ENCODE measurements around the gene INPP4B.

Gene INPP4B

DNA sequence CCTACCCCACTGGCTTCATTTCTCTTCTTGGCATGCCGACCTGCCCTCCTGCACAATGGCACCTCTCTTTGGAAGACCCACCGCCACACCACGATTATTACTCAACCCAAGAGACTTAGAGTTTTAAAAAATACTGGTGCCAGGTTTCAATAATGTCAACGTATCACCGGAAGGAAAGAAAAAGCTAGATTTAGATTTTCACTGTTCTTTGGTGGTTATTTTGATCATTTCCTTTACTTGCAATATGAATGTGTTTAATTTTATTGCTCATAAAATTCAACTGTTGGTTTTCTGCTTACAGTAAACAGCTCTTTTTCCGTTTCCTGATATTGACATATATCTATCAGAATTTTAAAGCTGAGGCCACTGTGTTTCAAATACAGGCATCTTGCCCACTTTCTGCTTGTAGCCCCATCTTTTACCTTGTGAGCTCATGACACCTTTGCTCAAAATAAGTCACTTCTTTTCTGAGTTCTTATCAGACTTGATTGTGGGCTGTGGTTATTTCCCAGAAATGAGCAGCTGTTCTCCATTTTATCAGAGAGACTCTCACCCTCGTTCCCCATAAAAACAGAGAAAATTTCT lies 439.1 kb downstream of the INPP4B start:
- TF ChIP-seq EZH2phosphoT487 (IDR thresholded peaks at IDR 0.05; ENCODE audit: low read depth) = no peak
- TF ChIP-seq, protein P1, sequence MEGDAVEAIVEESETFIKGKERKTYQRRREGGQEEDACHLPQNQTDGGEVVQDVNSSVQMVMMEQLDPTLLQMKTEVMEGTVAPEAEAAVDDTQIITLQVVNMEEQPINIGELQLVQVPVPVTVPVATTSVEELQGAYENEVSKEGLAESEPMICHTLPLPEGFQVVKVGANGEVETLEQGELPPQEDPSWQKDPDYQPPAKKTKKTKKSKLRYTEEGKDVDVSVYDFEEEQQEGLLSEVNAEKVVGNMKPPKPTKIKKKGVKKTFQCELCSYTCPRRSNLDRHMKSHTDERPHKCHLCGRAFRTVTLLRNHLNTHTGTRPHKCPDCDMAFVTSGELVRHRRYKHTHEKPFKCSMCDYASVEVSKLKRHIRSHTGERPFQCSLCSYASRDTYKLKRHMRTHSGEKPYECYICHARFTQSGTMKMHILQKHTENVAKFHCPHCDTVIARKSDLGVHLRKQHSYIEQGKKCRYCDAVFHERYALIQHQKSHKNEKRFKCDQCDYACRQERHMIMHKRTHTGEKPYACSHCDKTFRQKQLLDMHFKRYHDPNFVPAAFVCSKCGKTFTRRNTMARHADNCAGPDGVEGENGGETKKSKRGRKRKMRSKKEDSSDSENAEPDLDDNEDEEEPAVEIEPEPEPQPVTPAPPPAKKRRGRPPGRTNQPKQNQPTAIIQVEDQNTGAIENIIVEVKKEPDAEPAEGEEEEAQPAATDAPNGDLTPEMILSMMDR (IDR thresholded peaks at IDR 0.05; ENCODE audit: low read depth, low read length) = no peak
- no peaks in the 10 kb centered on the region for H3K9me3 ChIP-seq (ENCODE audit: insufficient read depth, low read length)
- H3K4me1 ChIP-seq (ENCODE audit: low read length) = peaks cover 32% of the 10 kb centered on the region
- H3K36me3 ChIP-seq (replicated peaks; ENCODE audit: low read depth, low read length) = no peaks in the 10 kb centered on the region
- no peak overlapping the region for H3K4me3 ChIP-seq (ENCODE audit: low read length)
- H3K27ac ChIP-seq (ENCODE audit: low read length) = no peak overlapping the region
- no peaks in the 10 kb centered on the region for H3K79me2 ChIP-seq (ENCODE audit: low read length)
- H4K20me1 ChIP-seq (ENCODE audit: insufficient read depth, low read length) = no peaks in the 10 kb centered on the region
- peak overlapping the region; percentile 77 for H3K4me2 ChIP-seq (ENCODE audit: low read length)
- H3K27me3 ChIP-seq (ENCODE audit: low read depth, low read length) = no peaks in the 10 kb centered on the region
- H3K9ac ChIP-seq (ENCODE audit: low read length) = no peak overlapping the region
- H2AFZ ChIP-seq (ENCODE audit: low read depth, low read length) = peak overlapping the region; percentile 12; the same call in 1 of the 2 replicates

GRCh38 chr4:142406499-142406835 lies 439.6 kb downstream of the INPP4B start:
- H3K4me3 ChIP-seq (ENCODE audit: low read length) = peak overlapping the region; percentile 81
- H3K27me3 ChIP-seq (ENCODE audit: low read depth, low read length) = no peaks in the 10 kb centered on the region
- H3K9me3 ChIP-seq (ENCODE audit: insufficient read depth, low read length) = no peaks in the 10 kb centered on the region
- H3K27ac ChIP-seq (ENCODE audit: low read length) = no peak overlapping the region
- H2AFZ ChIP-seq (ENCODE audit: low read depth, low read length) = peak overlapping the region; percentile 96; the same call in 1 of the 2 replicates
- H3K36me3 ChIP-seq (replicated peaks; ENCODE audit: low read depth, low read length) = no peaks in the 10 kb centered on the region
- no peaks in the 10 kb centered on the region for H3K79me2 ChIP-seq (ENCODE audit: low read length)
- peak overlapping the region; percentile 77 for H3K4me2 ChIP-seq (ENCODE audit: low read length)
- peaks cover 32% of the 10 kb centered on the region for H3K4me1 ChIP-seq (ENCODE audit: low read length)
- no peak overlapping the region for H3K9ac ChIP-seq (ENCODE audit: low read length)
- no peaks in the 10 kb centered on the region for H4K20me1 ChIP-seq (ENCODE audit: insufficient read depth, low read length)
- TF ChIP-seq, protein P1 (IDR thresholded peaks at IDR 0.05; ENCODE audit: low read depth, low read length) = no peak
- TF ChIP-seq EZH2phosphoT487 (IDR thresholded peaks at IDR 0.05; ENCODE audit: low read depth) = no peak

GRCh38 chr4:142405695-142406498 lies 440.2 kb downstream of the INPP4B start:
- no peaks in the 10 kb centered on the region for H3K79me2 ChIP-seq (ENCODE audit: low read length)
- H3K4me3 ChIP-seq (ENCODE audit: low read length) = peak overlapping the region; percentile 81
- no peaks in the 10 kb centered on the region for H3K9me3 ChIP-seq (ENCODE audit: insufficient read depth, low read length)
- peak overlapping the region; percentile 96 for H2AFZ ChIP-seq (ENCODE audit: low read depth, low read length)
- H3K27me3 ChIP-seq (ENCODE audit: low read depth, low read length) = no peaks in the 10 kb centered on the region
- H3K36me3 ChIP-seq (replicated peaks; ENCODE audit: low read depth, low read length) = no peaks in the 10 kb centered on the region
- peak overlapping the region; percentile 77 for H3K4me2 ChIP-seq (ENCODE audit: low read length)
- H3K27ac ChIP-seq (ENCODE audit: low read length) = peak overlapping the region; percentile 57
- peaks cover 32% of the 10 kb centered on the region for H3K4me1 ChIP-seq (ENCODE audit: low read length)
- H3K9ac ChIP-seq (ENCODE audit: low read length) = peak overlapping the region; percentile 61
- no peak for TF ChIP-seq EZH2phosphoT487 (IDR thresholded peaks at IDR 0.05; ENCODE audit: low read depth)
- TF ChIP-seq, protein P1 (IDR thresholded peaks at IDR 0.05; ENCODE audit: low read depth, low read length) = no peak
- H4K20me1 ChIP-seq (ENCODE audit: insufficient read depth, low read length) = no peaks in the 10 kb centered on the region

DNA sequence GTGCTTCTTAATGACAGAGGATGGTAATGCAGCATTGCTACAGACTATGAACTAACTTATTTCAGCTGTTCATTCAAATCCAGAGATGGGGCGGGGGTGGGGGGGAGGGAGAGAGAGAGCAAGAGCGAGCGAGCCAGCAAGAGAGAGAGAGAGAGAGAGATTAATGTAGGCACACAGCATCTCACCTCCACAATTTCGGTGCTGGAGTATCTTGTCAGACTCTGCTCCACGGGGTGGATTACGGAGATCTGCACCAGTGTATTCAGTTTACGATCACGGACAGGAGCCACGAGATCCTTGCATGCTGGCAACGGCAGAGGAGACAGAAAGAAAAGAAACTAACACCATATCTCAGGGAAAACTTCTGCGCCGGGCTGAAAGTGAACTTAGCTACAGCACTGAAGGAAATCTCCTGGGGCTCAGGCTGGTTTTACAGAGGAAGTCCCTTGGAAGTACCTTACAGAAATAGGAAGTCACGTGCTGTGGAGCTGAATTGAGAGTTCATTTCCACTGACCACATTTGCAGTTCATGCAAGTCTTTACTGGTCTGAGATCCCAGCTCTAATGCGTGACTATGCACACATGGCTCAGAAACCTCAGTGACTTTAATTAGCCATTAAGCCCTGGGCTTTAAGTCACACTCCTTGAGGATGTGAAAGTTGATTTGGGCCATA lies 440.9 kb downstream of the INPP4B start:
- H4K20me1 ChIP-seq (ENCODE audit: insufficient read depth, low read length) = no peaks in the 10 kb centered on the region
- no peak for TF ChIP-seq EZH2phosphoT487 (IDR thresholded peaks at IDR 0.05; ENCODE audit: low read depth)
- TF ChIP-seq, protein P1 (IDR thresholded peaks at IDR 0.05; ENCODE audit: low read depth, low read length) = no peak
- peaks cover 32% of the 10 kb centered on the region for H3K4me1 ChIP-seq (ENCODE audit: low read length)
- peak overlapping the region; percentile 96 for H2AFZ ChIP-seq (ENCODE audit: low read depth, low read length)
- H3K27me3 ChIP-seq (ENCODE audit: low read depth, low read length) = no peaks in the 10 kb centered on the region
- H3K4me2 ChIP-seq (ENCODE audit: low read length) = peak overlapping the region; percentile 77
- peak overlapping the region; percentile 57 for H3K27ac ChIP-seq (ENCODE audit: low read length)
- H3K9ac ChIP-seq (ENCODE audit: low read length) = peak overlapping the region; percentile 61
- H3K4me3 ChIP-seq (ENCODE audit: low read length) = peak overlapping the region; percentile 81
- no peaks in the 10 kb centered on the region for H3K79me2 ChIP-seq (ENCODE audit: low read length)
- no peaks in the 10 kb centered on the region for H3K9me3 ChIP-seq (ENCODE audit: insufficient read depth, low read length)
- no peaks in the 10 kb centered on the region for H3K36me3 ChIP-seq (replicated peaks; ENCODE audit: low read depth, low read length)
